WI38 (cell line): ENCODE data around the gene ARFIP1.

Experiments used
- H3K4me3 ChIP-seq: 2 replicates; pipeline ENCODE4 v1.5.1; 2011; ENCODE audit warnings: low read depth, mild to moderate bottlenecking, control low read depth, low read length
- CTCF ChIP-seq: IDR thresholded peaks from 2 replicates; pipeline ENCODE4 v1.5.1; 2012; ENCODE audit warnings: low read depth, mild to moderate bottlenecking, control low read depth, low read length

Gene ARFIP1

GRCh38 chr4:152808670-152809069, 28.9 kb downstream of the ARFIP1 start:
- TF ChIP-seq CTCF: no peak
- no peak overlapping the region for H3K4me3 ChIP-seq

GRCh38 chr4:152810715-152811287, 31.0 kb downstream of the ARFIP1 start:
- no peak for TF ChIP-seq CTCF
- no peak overlapping the region for H3K4me3 ChIP-seq

GRCh38 chr4:152815078-152815477, 35.3 kb downstream of the ARFIP1 start:
- H3K4me3 ChIP-seq: no peak overlapping the region
- TF ChIP-seq CTCF: no peak

- H3K4me3 ChIP-seq: no peak overlapping the region
- TF ChIP-seq CTCF: no peak
Observed at GRCh38 chr4:152817331-152817730, 37.6 kb downstream of the ARFIP1 start.

GRCh38 chr4:152819026-152819645, 39.4 kb downstream of the ARFIP1 start:
- no peak for TF ChIP-seq CTCF
- no peak overlapping the region for H3K4me3 ChIP-seq

- TF ChIP-seq CTCF: no peak
- no peak overlapping the region for H3K4me3 ChIP-seq
Observed at GRCh38 chr4:152820073-152820472, 40.3 kb downstream of the ARFIP1 start.

- no peak for TF ChIP-seq CTCF
- H3K4me3 ChIP-seq: no peak overlapping the region
Observed at GRCh38 chr4:152822323-152822722, 42.6 kb downstream of the ARFIP1 start.
